Esophagus muscularis mucosa (tissue), 3 donors: ENCODE measurements around the gene TACR2.

Experiments
- CTCF ChIP-seq, 3 experiments: fragments of 200-600 bp in 2 of 3; fragments of 450-650 bp in 1 of 3; sonication (generic) in 2 of 3; IDR thresholded peaks; one replicate each; pipeline ENCODE4 v1.5.1; 2017 to 2019; ENCODE audit warnings: antibody characterized with exemption in 3 of 3, mild to moderate bottlenecking in 2 of 3, moderate library complexity in 1 of 3
- POLR2AphosphoS5 ChIP-seq, 2 donors: sonication (generic); formaldehyde crosslinking; IDR thresholded peaks; one replicate each; pipeline ENCODE4 v1.6.1; 2017; ENCODE audit warnings: antibody characterized with exemption in 2 of 2

DNA sequence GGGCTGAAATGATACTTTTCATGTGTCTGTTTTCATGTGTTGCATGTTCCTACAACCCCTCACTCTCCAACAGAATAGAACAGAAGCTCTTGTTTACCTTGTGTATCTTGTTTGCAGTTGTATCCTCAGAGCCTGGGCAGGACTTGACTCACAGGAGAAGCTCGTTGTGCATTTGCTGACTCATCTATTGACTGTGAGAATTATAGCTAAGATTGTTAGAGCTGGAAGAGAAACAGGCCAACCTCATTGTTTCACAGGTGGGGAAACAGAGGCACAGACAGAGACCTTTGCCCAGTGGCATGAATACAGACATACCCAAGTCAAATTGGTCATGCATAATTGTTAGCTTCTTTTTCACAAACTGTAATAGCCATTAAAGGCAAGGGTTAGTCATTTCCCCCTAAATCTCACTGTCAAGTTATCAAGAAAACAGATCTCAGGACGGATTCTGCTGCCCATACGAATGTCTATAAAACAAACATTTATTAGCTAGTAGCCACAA lies 30.0 kb upstream of the TACR2 start:
- no peak for TF ChIP-seq CTCF (IDR thresholded peaks at IDR 0.05)
- TF ChIP-seq POLR2AphosphoS5 (IDR thresholded peaks at IDR 0.05): no peak
